Endothelial cell of umbilical vein (primary cell): ENCODE measurements around the gene KCNG3. TPM values are rescaled to one million over a fixed set of nuclear protein-coding genes. Genes with fewer than 3 reads are reported as not detected.

Experiments
- BruUV-seq: library from RNA; stranded (reverse); fragments of 400-500 nt; replicated peaks from 2 replicates; lab custom pipeline; 2021; lab: Mats Ljungman, UMichigan
- CTCF ChIA-PET: fragments of 300-600, 350-600 bp; sonication (Branson Sonifier 250); formaldehyde crosslinking; loops from one replicate; lab custom pipeline; 2021; ENCODE audit warnings: antibody characterized with exemption, inconsistent platforms; lab: Charles Lee
- POLR2A ChIA-PET: fragments of 300-600, 350-600 bp; sonication (Branson Sonifier 250); formaldehyde crosslinking; loops from one replicate; lab custom pipeline; 2021; ENCODE audit warnings: antibody characterized with exemption, inconsistent platforms; lab: Charles Lee
- DNase-seq: peaks from one replicate; pipeline ENCODE4 v3.0.0-alpha.2; 2011; ENCODE audit warnings: low read depth, low spot score
- FAIRE-seq: peaks from 2 replicates; lab custom pipeline; 2011; peaks lifted over from hg19 to GRCh38; lab: Jason Lieb, UNC
- H2AFZ ChIP-seq: 2 replicates; pipeline ENCODE4 v1.6.0; 2012; ENCODE audit warnings: low read depth, low read length, control low read depth, inconsistent platforms
- H3K27ac ChIP-seq: 2 replicates; pipeline ENCODE4 v1.5.1; 2011; ENCODE audit warnings: low read depth, mild to moderate bottlenecking, control low read depth, low read length, moderate library complexity; ENCODE audit not compliant: insufficient read depth
- H3K27me3 ChIP-seq, 2 experiments: 2 replicates each; pipeline versions ENCODE4 v1.6.0 to v1.6.1; 2011; ENCODE audit warnings: low read length in 2 of 2, mixed read lengths in 1 of 2; ENCODE audit not compliant: control insufficient read depth in 2 of 2, insufficient read depth in 2 of 2
- H3K36me3 ChIP-seq, 2 experiments: 2 replicates in 1 of 2; 3 replicates in 1 of 2; pipeline ENCODE4 v1.5.1; 2011; ENCODE audit warnings: low read length in 2 of 2, mild to moderate bottlenecking in 1 of 2, moderate library complexity in 1 of 2; ENCODE audit not compliant: control insufficient read depth in 2 of 2, insufficient read depth in 2 of 2; ENCODE audit errors: extremely low read depth in 1 of 2
- H3K4me1 ChIP-seq: 3 replicates; pipeline ENCODE4 v1.5.1; 2011; ENCODE audit warnings: mild to moderate bottlenecking, low read length; ENCODE audit not compliant: control insufficient read depth, insufficient read depth; ENCODE audit errors: extremely low read depth
- H3K4me2 ChIP-seq: 2 replicates; pipeline ENCODE4 v1.6.1; 2011; ENCODE audit warnings: low read length, control low read depth, mixed read lengths; ENCODE audit not compliant: insufficient read depth
- H3K4me3 ChIP-seq, 3 experiments: fragments of 200-600 bp in 1 of 3; sonication (generic), shearing (Covaris generic) in 1 of 3; replicated peaks in 1 of 3; 2 replicates each; pipeline ENCODE4 v1.5.1; 2011 to 2016; ENCODE audit warnings: control low read depth in 3 of 3, low read length in 3 of 3, mild to moderate bottlenecking in 2 of 3, inconsistent platforms in 1 of 3, low read depth in 1 of 3, moderate library complexity in 1 of 3; ENCODE audit not compliant: insufficient read depth in 1 of 3
- H3K79me2 ChIP-seq: 2 replicates; pipeline ENCODE4 v1.6.0; 2012; ENCODE audit warnings: low read length, inconsistent platforms; ENCODE audit not compliant: control insufficient read depth, insufficient read depth
- H3K9ac ChIP-seq: replicated peaks from 2 replicates; pipeline ENCODE3; 2011; ENCODE audit warnings: low read length, control low read depth; ENCODE audit not compliant: insufficient read depth; ENCODE audit errors: extremely low read depth
- H3K9me1 ChIP-seq: replicated peaks from 3 replicates; pipeline ENCODE4 v1.6.0; 2011; ENCODE audit warnings: mild to moderate bottlenecking, low read length; ENCODE audit not compliant: control insufficient read depth, insufficient read depth; ENCODE audit errors: extremely low read depth
- H3K9me3 ChIP-seq: replicated peaks from 2 replicates; pipeline ENCODE4 v1.5.1; 2012; ENCODE audit warnings: low read length, inconsistent platforms; ENCODE audit not compliant: control insufficient read depth, insufficient read depth
- H4K20me1 ChIP-seq: replicated peaks from 2 replicates; pipeline ENCODE3; 2011; ENCODE audit warnings: mild to moderate bottlenecking, low read length; ENCODE audit not compliant: control insufficient read depth, insufficient read depth; ENCODE audit errors: extremely low read depth
- CTCF ChIP-seq, 2 donors: IDR thresholded peaks; 1 replicate in 1 of 2; 2 replicates in 1 of 2; pipeline ENCODE4 v1.5.1; 2011; ENCODE audit warnings: low read length in 2 of 2, mild to moderate bottlenecking in 2 of 2, moderate library complexity in 2 of 2, control low read depth in 1 of 2, inconsistent platforms in 1 of 2, low read depth in 1 of 2; ENCODE audit not compliant: insufficient read depth in 1 of 2; ENCODE audit errors: extremely low read depth in 1 of 2
- EZH2 ChIP-seq: IDR thresholded peaks from 2 replicates; pipeline ENCODE4 v1.6.1; 2012; ENCODE audit warnings: borderline replicate concordance, low read depth, mild to moderate bottlenecking, moderate library complexity, low read length, inconsistent platforms; ENCODE audit not compliant: severe bottlenecking
- FOS ChIP-seq: IDR thresholded peaks from 2 replicates; pipeline ENCODE4 v1.6.1; 2011; ENCODE audit warnings: mild to moderate bottlenecking, low read length, moderate library complexity, borderline replicate concordance; ENCODE audit not compliant: insufficient read depth
- GATA2 ChIP-seq: IDR thresholded peaks from 2 replicates; pipeline ENCODE4 v1.7.0; 2011; ENCODE audit warnings: low read depth, mild to moderate bottlenecking, moderate library complexity, mixed read lengths, low read length; ENCODE audit not compliant: insufficient read length, insufficient read depth
- JUN ChIP-seq: IDR thresholded peaks from 2 replicates; pipeline ENCODE4 v1.6.1; 2011; ENCODE audit warnings: borderline replicate concordance, low read depth; ENCODE audit not compliant: insufficient read length, insufficient read depth
- MAX ChIP-seq: IDR thresholded peaks from 2 replicates; pipeline ENCODE4 v1.6.1; 2011; ENCODE audit not compliant: insufficient read depth, insufficient read length
- MYC ChIP-seq: IDR thresholded peaks from one replicate; pipeline ENCODE4 v1.6.1; 2011; ENCODE audit warnings: mild to moderate bottlenecking, low read depth, low read length
- POLR2A ChIP-seq: IDR thresholded peaks from 2 replicates; pipeline ENCODE4 v1.6.1; 2012; ENCODE audit warnings: low read depth, mild to moderate bottlenecking, control low read depth, low read length
- POLR2AphosphoS5 ChIP-seq: IDR thresholded peaks from 2 replicates; pipeline ENCODE4 v1.6.1; 2012; ENCODE audit warnings: low read depth, mild to moderate bottlenecking, control low read depth, low read length, moderate library complexity; ENCODE audit not compliant: insufficient read depth
- dilution Hi-C: fragments of 300-500 bp; cut with MboI; formaldehyde crosslinking; loops from one replicate; pipeline ENCODE4 v1.15.0; 2019; ENCODE audit warnings: low sequenced_read_pairs; ENCODE audit not compliant: extremely low pct_ligation_motif_present
- intact Hi-C: fragments of 100-400 bp; cut with micrococcal nuclease; formaldehyde crosslinking; loops from one replicate; pipeline ENCODE4 v1.10.0; 2022
- polyA plus RNA-seq, 4 experiments: library from polyadenylated mRNA; depleted of rRNA in 3 of 4; stranded (reverse) in 3 of 4; unstranded in 1 of 4; fragments of >200 nt; gene quantifications; 2 replicates each; pipeline versions ENCODE4 v1.2.1 to v1.2.3, GENCODE V29; 2011 to 2012; ENCODE audit warnings: missing spikeins in 1 of 4
- total RNA-seq: library from RNA; stranded (reverse); gene quantifications from 2 replicates; pipeline ENCODE4 v1.2.3, GENCODE V29; 2021

KCNG3 gene
- total and polyA plus RNA-seq, 2 donors (not counting 3 experiments of a cell fraction or from before 2014, with no cell fraction given): 0.15 TPM; not detected in 1

GRCh38 chr2:42421601-42422239, 72.1 kb downstream of the KCNG3 start:
- intact Hi-C loops: no loop called here
- H3K9me3 ChIP-seq: no peaks in the 10 kb centered on the region
- no peak overlapping the region for H3K9ac ChIP-seq
- H2AFZ ChIP-seq: no peak overlapping the region
- H3K4me3 ChIP-seq: no peak overlapping the region
- ChIA-PET POLR2A (no interaction called here), CTCF (interaction anchor here (0.6 kb wide), 1 partner anchor 193 kb away, joined by 3 read pairs; no protein-coding TSS in a partner anchor)
- H3K27me3 ChIP-seq: no peaks in the 10 kb centered on the region
- H3K27ac ChIP-seq: peak overlapping the region; percentile 73
- no peaks in the 10 kb centered on the region for H3K79me2 ChIP-seq
- no TSS peak for BruUV-seq
- no peaks in the 10 kb centered on the region for H3K36me3 ChIP-seq
- H3K9me1 ChIP-seq: no peaks in the 10 kb centered on the region
- FAIRE-seq: no peak
- TF ChIP-seq JUN (no peak), EZH2 (no peak), CTCF (IDR thresholded peaks at IDR 0.05; ENCODE audit: extremely low read depth in 1 of 2, insufficient read depth in 1 of 2, low read depth in 1 of 2, low read length in 2 of 2) (no peak), MYC (no peak), POLR2A (no peak), POLR2AphosphoS5 (no peak), GATA2 (no peak), MAX (no peak), FOS (no peak)
- no peak for DNase-seq
- dilution Hi-C loops: no loop called here
- no peak overlapping the region for H3K4me2 ChIP-seq
- H4K20me1 ChIP-seq: no peaks in the 10 kb centered on the region
- H3K4me1 ChIP-seq: peaks cover 12% of the 10 kb centered on the region
